Lung (tissue), 12 donors: Measurements from ENCODE around the gene ZACN. TPM values are rescaled to one million over a fixed set of nuclear protein-coding genes. Genes with fewer than 3 reads are reported as not detected.

Experiments
- ATAC-seq: fragments of 200-7000 bp; cut with Tn5 transposase; one replicate; pipeline ENCODE4 v1.9.1; 2020; ENCODE audit warnings: moderate number of reproducible peaks; ENCODE audit not compliant: insufficient read depth, low FRiP score
- DNase-seq, 3 donors: peaks; one replicate each; pipeline ENCODE4 v3.0.0-alpha.2; 2013 to 2017
- H3K27ac ChIP-seq, 2 donors: one replicate each; pipeline ENCODE4 v1.5.1; 2013; ENCODE audit warnings: mild to moderate bottlenecking in 2 of 2, moderate library complexity in 2 of 2, control low read depth in 1 of 2, inconsistent platforms in 1 of 2, low read depth in 1 of 2, low read length in 1 of 2
- H3K27me3 ChIP-seq, 3 donors: one replicate each; pipeline ENCODE4 v1.5.1; 2013; ENCODE audit warnings: low read length in 2 of 3; ENCODE audit not compliant: control insufficient read depth in 3 of 3, insufficient read depth in 3 of 3
- H3K36me3 ChIP-seq, 4 donors: one replicate each; pipeline ENCODE4 v1.5.1; 2013; ENCODE audit warnings: low read length in 4 of 4, mild to moderate bottlenecking in 1 of 4, moderate library complexity in 1 of 4; ENCODE audit not compliant: control insufficient read depth in 4 of 4, insufficient read depth in 4 of 4
- H3K4me1 ChIP-seq, 5 donors: one replicate each; pipeline ENCODE4 v1.5.1; 2013; ENCODE audit warnings: low read length in 5 of 5, mild to moderate bottlenecking in 2 of 5, moderate library complexity in 1 of 5; ENCODE audit not compliant: control insufficient read depth in 5 of 5, insufficient read depth in 5 of 5
- H3K4me3 ChIP-seq: one replicate; pipeline ENCODE4 v1.5.1; 2013; ENCODE audit warnings: mild to moderate bottlenecking, control low read depth, moderate library complexity
- H3K9ac ChIP-seq, 2 donors: one replicate each; pipeline ENCODE4 v1.5.1; 2013; ENCODE audit warnings: low read length in 2 of 2, control low read depth in 1 of 2; ENCODE audit not compliant: insufficient read depth in 1 of 2
- H3K9me3 ChIP-seq, 4 donors: one replicate each; pipeline ENCODE4 v1.5.1; 2013; ENCODE audit warnings: low read length in 3 of 4, mild to moderate bottlenecking in 1 of 4, moderate library complexity in 1 of 4; ENCODE audit not compliant: control insufficient read depth in 4 of 4, insufficient read depth in 3 of 4
- CTCF ChIP-seq: IDR thresholded peaks from 2 replicates; pipeline ENCODE4 v1.5.1; 2012; ENCODE audit warnings: mild to moderate bottlenecking; ENCODE audit errors: control extremely low read depth, extremely low read depth
- WGBS, 2 donors: extraction: QIAGEN DNeasy Blood & Tissue Kit; methylation state at CpG; one replicate each; pipeline ENCODE4 v1.1.7; 2013; 5-methylcytosine and 5-hydroxymethylcytosine counted together
- polyA plus RNA-seq, 2 donors: library from polyadenylated mRNA; stranded (reverse); fragments of 200-250 nt; gene quantifications; one replicate each; pipeline ENCODE4 v1.2.1, GENCODE V29; 2013
- total RNA-seq, 2 donors: library from RNA; depleted of rRNA in 1 of 2; stranded (reverse); fragments of >200 nt in 1 of 2; gene quantifications; one replicate each; pipeline ENCODE4 v1.2.1, GENCODE V29; 2014 to 2021
- donor health status: control.
- donor health status: control.
- donor health status: Bipolar disorder and iron deficiency.
- donor health status: healthy.
- donor health status: DM: yes; HTN: yes; CAD: no.

ZACN gene
- total and polyA plus RNA-seq, 4 donors, result 0.25 to 1.9 (median 1.4) TPM; not detected in 1

- H3K36me3 ChIP-seq, result peaks cover 17 to 86% (median 54%) of the 10 kb centered on the region in 4 donors
- no peak overlapping the region for H3K9ac ChIP-seq
- H3K4me3 ChIP-seq, result no peak overlapping the region
- no peaks in the 10 kb centered on the region for H3K4me1 ChIP-seq
- no peaks in the 10 kb centered on the region for H3K27me3 ChIP-seq
- H3K27ac ChIP-seq, result no peak overlapping the region
- no peak for TF ChIP-seq CTCF
- 91 to 92% methylated on average over 29 to 32 of the region's 32 CpGs for WGBS, 2 donors
- ATAC-seq (no peak), DNase-seq (no peak)
- H3K9me3 ChIP-seq, result no peaks in the 10 kb centered on the region
These were observed 10.9 kb downstream of the ZACN start for GRCh38 chr17:76089680-76090516.

GRCh38 chr17:76090517-76091129 lies 11.6 kb downstream of the ZACN start:
- Histone ChIP-seq H3K27ac (no peak overlapping the region), H3K9me3 (no peaks in the 10 kb centered on the region), H3K9ac (no peak overlapping the region), H3K4me3 (no peak overlapping the region), H3K4me1 (no peaks in the 10 kb centered on the region), H3K36me3 (peaks cover 14 to 79% (median 49%) of the 10 kb centered on the region in 4 donors), H3K27me3 (no peaks in the 10 kb centered on the region)
- WGBS, 2 donors, result 92 to 96% methylated on average over 15 to 17 of the region's 17 CpGs
- DNase-seq (no peak), ATAC-seq (no peak)
- TF ChIP-seq CTCF, result no peak

- no peak overlapping the region for H3K4me3 ChIP-seq
- ATAC-seq (no peak), DNase-seq (no peak)
- no peak for TF ChIP-seq CTCF
- no peaks in the 10 kb centered on the region for H3K4me1 ChIP-seq
- WGBS, 2 donors, result 63 to 70% methylated on average over 21 to 23 of the region's 23 CpGs
- peaks cover 9 to 73% (median 44%) of the 10 kb centered on the region in 4 donors for H3K36me3 ChIP-seq
- H3K9ac ChIP-seq, result no peak overlapping the region
- no peak overlapping the region for H3K27ac ChIP-seq
- H3K27me3 ChIP-seq, result no peaks in the 10 kb centered on the region
- no peaks in the 10 kb centered on the region for H3K9me3 ChIP-seq
These were observed 12.7 kb downstream of the ZACN start for GRCh38 chr17:76091526-76092286.
